ENCODE results near the gene TAS2R13.

DNA sequence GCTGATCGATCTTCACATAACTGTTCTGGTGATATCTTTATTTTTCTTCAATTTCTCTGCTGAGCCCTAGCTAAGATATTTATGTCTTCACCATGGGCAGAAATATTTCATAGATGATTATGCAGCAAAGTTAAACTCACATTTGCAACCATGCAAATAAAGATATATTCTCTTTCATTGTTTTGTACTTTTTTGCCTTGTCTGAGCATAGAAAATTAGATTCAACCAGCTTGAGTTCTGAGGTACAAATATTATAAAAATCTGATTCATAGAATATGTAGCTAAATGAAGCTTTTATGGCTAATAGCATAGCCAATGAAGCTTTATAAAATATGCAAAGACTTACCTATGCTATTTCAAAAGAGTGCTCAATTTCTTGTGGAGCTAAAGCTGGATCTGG is at the start of gene TAS2R13:
- TF ChIP-seq POLR2AphosphoS5 (IDR thresholded peaks at IDR 0.05; ENCODE audit: insufficient read depth in 1 of 2, low read depth in 1 of 2) (no peak), POLR2A (IDR thresholded peaks at IDR 0.05) (no peak)
- TF ChIP-seq, protein P1, sequence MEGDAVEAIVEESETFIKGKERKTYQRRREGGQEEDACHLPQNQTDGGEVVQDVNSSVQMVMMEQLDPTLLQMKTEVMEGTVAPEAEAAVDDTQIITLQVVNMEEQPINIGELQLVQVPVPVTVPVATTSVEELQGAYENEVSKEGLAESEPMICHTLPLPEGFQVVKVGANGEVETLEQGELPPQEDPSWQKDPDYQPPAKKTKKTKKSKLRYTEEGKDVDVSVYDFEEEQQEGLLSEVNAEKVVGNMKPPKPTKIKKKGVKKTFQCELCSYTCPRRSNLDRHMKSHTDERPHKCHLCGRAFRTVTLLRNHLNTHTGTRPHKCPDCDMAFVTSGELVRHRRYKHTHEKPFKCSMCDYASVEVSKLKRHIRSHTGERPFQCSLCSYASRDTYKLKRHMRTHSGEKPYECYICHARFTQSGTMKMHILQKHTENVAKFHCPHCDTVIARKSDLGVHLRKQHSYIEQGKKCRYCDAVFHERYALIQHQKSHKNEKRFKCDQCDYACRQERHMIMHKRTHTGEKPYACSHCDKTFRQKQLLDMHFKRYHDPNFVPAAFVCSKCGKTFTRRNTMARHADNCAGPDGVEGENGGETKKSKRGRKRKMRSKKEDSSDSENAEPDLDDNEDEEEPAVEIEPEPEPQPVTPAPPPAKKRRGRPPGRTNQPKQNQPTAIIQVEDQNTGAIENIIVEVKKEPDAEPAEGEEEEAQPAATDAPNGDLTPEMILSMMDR (IDR thresholded peaks at IDR 0.05) = no peak
